ENCODE measurements around the gene RTRAF.

The RTRAF gene

GRCh38 chr14:51989293-51990234 is at the start of gene RTRAF:
RTRAF (plus strand) TSS chr14:51989546; CDS start chr14:51989640, 94 bp downstream.
- H3K36me3 Mint-ChIP-seq: peaks cover 20% of the 10 kb centered on the region
- H3K4me3 Mint-ChIP-seq: peak within 1 kb of the TSS; percentile 83
- CTCF ChIA-PET: interaction anchor here (0.5 kb wide), 1 partner anchor 299 kb away, joined by 4 read pairs; no protein-coding TSS in a partner anchor
- peak within 1 kb of the TSS; percentile 91 for H3K27ac Mint-ChIP-seq
- H3K4me1 Mint-ChIP-seq: peaks cover 38% of the 10 kb centered on the region
- H3K9me3 Mint-ChIP-seq: no peaks in the 10 kb centered on the region
- H3K27me3 Mint-ChIP-seq: no peaks in the 10 kb centered on the region
- peak; percentile 95 for DNase-seq

- no peak for DNase-seq
- CTCF ChIA-PET: no interaction called here
- Mint-ChIP-seq H3K4me1 (peaks cover 4% of the 10 kb centered on the region), H3K27ac (peak overlapping the region; percentile 54), H3K4me3 (no peak overlapping the region), H3K9me3 (peaks cover 3% of the 10 kb centered on the region), H3K27me3 (no peaks in the 10 kb centered on the region), H3K36me3 (peaks cover 54% of the 10 kb centered on the region)
These were observed 49.5 kb upstream of the RTRAF start for GRCh38 chr14:51939755-51940301.

- Mint-ChIP-seq H3K9me3 (peaks cover 26% of the 10 kb centered on the region), H3K27ac (no peak overlapping the region), H3K4me1 (peaks cover 6% of the 10 kb centered on the region), H3K4me3 (no peak overlapping the region), H3K27me3 (no peaks in the 10 kb centered on the region), H3K36me3 (peaks cover 71% of the 10 kb centered on the region)
- CTCF ChIA-PET: no interaction called here
- no peak for DNase-seq
These were observed 46.4 kb upstream of the RTRAF start for GRCh38 chr14:51942971-51943370.

GRCh38 chr14:51950007-51950406 is 39.3 kb upstream of the RTRAF start:
- H3K9me3 Mint-ChIP-seq: peaks cover 23% of the 10 kb centered on the region
- no peak overlapping the region for H3K4me3 Mint-ChIP-seq
- no peak for DNase-seq
- H3K36me3 Mint-ChIP-seq: peaks cover 88% of the 10 kb centered on the region
- H3K27me3 Mint-ChIP-seq: no peaks in the 10 kb centered on the region
- H3K4me1 Mint-ChIP-seq: peaks cover 4% of the 10 kb centered on the region
- no peak overlapping the region for H3K27ac Mint-ChIP-seq
- CTCF ChIA-PET: no interaction called here

- CTCF ChIA-PET: interaction anchor here (0.9 kb wide), 1 partner anchor 27 kb away, joined by 3 read pairs; no protein-coding TSS in a partner anchor
- peaks cover 87% of the 10 kb centered on the region for H3K36me3 Mint-ChIP-seq
- no peaks in the 10 kb centered on the region for H3K27me3 Mint-ChIP-seq
- no peak for DNase-seq
- H3K4me3 Mint-ChIP-seq: no peak overlapping the region
- H3K27ac Mint-ChIP-seq: no peak overlapping the region
- H3K9me3 Mint-ChIP-seq: peaks cover 11% of the 10 kb centered on the region
- peaks cover 1% of the 10 kb centered on the region for H3K4me1 Mint-ChIP-seq
These were observed 37.7 kb upstream of the RTRAF start for GRCh38 chr14:51951656-51952055.

GRCh38 chr14:51954031-51954430 is 35.3 kb upstream of the RTRAF start:
- peaks cover 17% of the 10 kb centered on the region for H3K9me3 Mint-ChIP-seq
- H3K4me1 Mint-ChIP-seq: no peaks in the 10 kb centered on the region
- no peak for DNase-seq
- H3K27ac Mint-ChIP-seq: no peak overlapping the region
- H3K27me3 Mint-ChIP-seq: no peaks in the 10 kb centered on the region
- CTCF ChIA-PET: no interaction called here
- H3K4me3 Mint-ChIP-seq: no peak overlapping the region
- H3K36me3 Mint-ChIP-seq: peaks cover 94% of the 10 kb centered on the region

- Mint-ChIP-seq H3K27me3 (no peaks in the 10 kb centered on the region), H3K36me3 (peaks cover 98% of the 10 kb centered on the region), H3K9me3 (peaks cover 22% of the 10 kb centered on the region), H3K4me3 (no peak overlapping the region), H3K27ac (no peak overlapping the region), H3K4me1 (no peaks in the 10 kb centered on the region)
- CTCF ChIA-PET: interaction anchor here (1.4 kb wide), 1 partner anchor 70 kb away, joined by 4 read pairs; no protein-coding TSS in a partner anchor
- DNase-seq: no peak
These were observed 34.7 kb upstream of the RTRAF start for GRCh38 chr14:51954657-51955056.

- no peak overlapping the region for H3K27ac Mint-ChIP-seq
- no peaks in the 10 kb centered on the region for H3K27me3 Mint-ChIP-seq
- peaks cover 91% of the 10 kb centered on the region for H3K36me3 Mint-ChIP-seq
- CTCF ChIA-PET: no interaction called here
- peaks cover 14% of the 10 kb centered on the region for H3K4me1 Mint-ChIP-seq
- H3K9me3 Mint-ChIP-seq: peaks cover 27% of the 10 kb centered on the region
- no peak for DNase-seq
- no peak overlapping the region for H3K4me3 Mint-ChIP-seq
These were observed 31.4 kb upstream of the RTRAF start for GRCh38 chr14:51957950-51958349.

- no peak for DNase-seq
- H3K27me3 Mint-ChIP-seq: no peaks in the 10 kb centered on the region
- H3K36me3 Mint-ChIP-seq: peaks cover 85% of the 10 kb centered on the region
- H3K4me1 Mint-ChIP-seq: peaks cover 22% of the 10 kb centered on the region
- peaks cover 27% of the 10 kb centered on the region for H3K9me3 Mint-ChIP-seq
- no peak overlapping the region for H3K27ac Mint-ChIP-seq
- CTCF ChIA-PET: interaction anchor here (1.3 kb wide), 1 partner anchor 19 kb away, joined by 4 read pairs; no protein-coding TSS in a partner anchor
- no peak overlapping the region for H3K4me3 Mint-ChIP-seq
These were observed 29.4 kb upstream of the RTRAF start for GRCh38 chr14:51959928-51960327.

- peaks cover 83% of the 10 kb centered on the region for H3K36me3 Mint-ChIP-seq
- H3K27ac Mint-ChIP-seq: no peak overlapping the region
- DNase-seq: no peak
- CTCF ChIA-PET: interaction anchor here (1.8 kb wide), 1 partner anchor 18 kb away, joined by 5 read pairs; no protein-coding TSS in a partner anchor
- peaks cover 22% of the 10 kb centered on the region for H3K4me1 Mint-ChIP-seq
- H3K27me3 Mint-ChIP-seq: no peaks in the 10 kb centered on the region
- H3K4me3 Mint-ChIP-seq: no peak overlapping the region
- H3K9me3 Mint-ChIP-seq: peaks cover 27% of the 10 kb centered on the region
These were observed 28.5 kb upstream of the RTRAF start for GRCh38 chr14:51960866-51961265.

- DNase-seq: no peak
- peaks cover 22% of the 10 kb centered on the region for H3K4me1 Mint-ChIP-seq
- CTCF ChIA-PET: interaction anchor here (1.3 kb wide), 1 partner anchor 16 kb away, joined by 5 read pairs; no protein-coding TSS in a partner anchor
- peaks cover 81% of the 10 kb centered on the region for H3K36me3 Mint-ChIP-seq
- H3K27me3 Mint-ChIP-seq: no peaks in the 10 kb centered on the region
- peaks cover 21% of the 10 kb centered on the region for H3K9me3 Mint-ChIP-seq
- H3K4me3 Mint-ChIP-seq: no peak overlapping the region
- H3K27ac Mint-ChIP-seq: no peak overlapping the region
These were observed 26.6 kb upstream of the RTRAF start for GRCh38 chr14:51962711-51963110.

GRCh38 chr14:51963286-51963685 is 26.1 kb upstream of the RTRAF start:
- Mint-ChIP-seq H3K4me1 (peaks cover 22% of the 10 kb centered on the region), H3K27me3 (no peaks in the 10 kb centered on the region), H3K36me3 (peaks cover 81% of the 10 kb centered on the region), H3K27ac (peak overlapping the region; percentile 67), H3K4me3 (no peak overlapping the region), H3K9me3 (peaks cover 17% of the 10 kb centered on the region)
- CTCF ChIA-PET: interaction anchor here (1.3 kb wide), 1 partner anchor 15 kb away, joined by 5 read pairs; no protein-coding TSS in a partner anchor
- DNase-seq: no peak

GRCh38 chr14:51967521-51967920 is 21.8 kb upstream of the RTRAF start:
- Mint-ChIP-seq H3K27ac (no peak overlapping the region), H3K27me3 (no peaks in the 10 kb centered on the region), H3K4me3 (no peak overlapping the region), H3K9me3 (no peaks in the 10 kb centered on the region), H3K4me1 (peaks cover 13% of the 10 kb centered on the region), H3K36me3 (peaks cover 69% of the 10 kb centered on the region)
- CTCF ChIA-PET: interaction anchor here (1.0 to 1.9 kb wide), 2 partner anchors 11 to 157 kb away, joined by 3 to 8 read pairs; no protein-coding TSS in a partner anchor
- DNase-seq: no peak

- no peaks in the 10 kb centered on the region for H3K9me3 Mint-ChIP-seq
- H3K36me3 Mint-ChIP-seq: peaks cover 53% of the 10 kb centered on the region
- CTCF ChIA-PET: interaction anchor here (1.4 kb wide), 1 partner anchor 9 kb away, joined by 7 read pairs; no protein-coding TSS in a partner anchor
- no peaks in the 10 kb centered on the region for H3K27me3 Mint-ChIP-seq
- no peaks in the 10 kb centered on the region for H3K4me1 Mint-ChIP-seq
- H3K4me3 Mint-ChIP-seq: no peak overlapping the region
- H3K27ac Mint-ChIP-seq: peak overlapping the region; percentile 8
- DNase-seq: no peak
These were observed 19.4 kb upstream of the RTRAF start for GRCh38 chr14:51969852-51970540.

Data from activated naive CD4-positive, alpha-beta T cell treated with anti-CD3 and anti-CD28 coated beads, Interleukin-2, amount 10 ng/mL, durations not matched to agents 7 days and 5 days (primary cell).